Effector CD8-positive, alpha-beta T cell (primary cell): ENCODE results near the gene HMCN2.

Experiments used
- DNase-seq: peaks from one replicate; lab custom pipeline; 2025; lab: John Stamatoyannopoulos, UW

HMCN2 gene

GRCh38 chr9:130366888-130367550, 101.5 kb downstream of the HMCN2 start:
- DNase-seq, result no peak

DNA sequence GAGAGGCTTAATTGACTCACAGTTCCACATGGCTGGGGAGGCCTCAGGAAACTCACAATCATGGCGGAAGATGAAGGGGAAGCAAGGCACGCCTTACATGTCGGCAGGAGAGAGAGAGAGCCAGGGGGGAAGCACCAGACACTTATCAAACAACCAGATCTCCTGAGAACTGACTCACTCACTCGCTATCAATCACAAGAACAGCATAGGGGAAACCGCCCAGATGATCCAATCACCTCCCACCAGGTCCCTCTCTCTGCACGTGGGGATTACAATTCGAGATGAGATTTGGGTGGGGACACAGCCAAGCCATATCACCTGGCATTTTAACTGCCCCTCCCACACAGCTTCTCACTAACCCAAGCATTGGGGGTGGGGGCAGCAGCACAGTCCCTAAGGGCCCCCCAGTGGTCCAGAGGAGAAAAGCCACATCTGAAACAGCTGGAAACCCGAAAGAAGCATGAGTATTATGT, 103.1 kb downstream of the HMCN2 start:
- DNase-seq, result no peak

- no peak for DNase-seq
These were observed 104.7 kb downstream of the HMCN2 start for GRCh38 chr9:130370226-130370625.

- no peak for DNase-seq
These were observed 105.8 kb downstream of the HMCN2 start for GRCh38 chr9:130371196-130371966.

GRCh38 chr9:130372057-130372456, 106.5 kb downstream of the HMCN2 start:
- no peak for DNase-seq

DNA sequence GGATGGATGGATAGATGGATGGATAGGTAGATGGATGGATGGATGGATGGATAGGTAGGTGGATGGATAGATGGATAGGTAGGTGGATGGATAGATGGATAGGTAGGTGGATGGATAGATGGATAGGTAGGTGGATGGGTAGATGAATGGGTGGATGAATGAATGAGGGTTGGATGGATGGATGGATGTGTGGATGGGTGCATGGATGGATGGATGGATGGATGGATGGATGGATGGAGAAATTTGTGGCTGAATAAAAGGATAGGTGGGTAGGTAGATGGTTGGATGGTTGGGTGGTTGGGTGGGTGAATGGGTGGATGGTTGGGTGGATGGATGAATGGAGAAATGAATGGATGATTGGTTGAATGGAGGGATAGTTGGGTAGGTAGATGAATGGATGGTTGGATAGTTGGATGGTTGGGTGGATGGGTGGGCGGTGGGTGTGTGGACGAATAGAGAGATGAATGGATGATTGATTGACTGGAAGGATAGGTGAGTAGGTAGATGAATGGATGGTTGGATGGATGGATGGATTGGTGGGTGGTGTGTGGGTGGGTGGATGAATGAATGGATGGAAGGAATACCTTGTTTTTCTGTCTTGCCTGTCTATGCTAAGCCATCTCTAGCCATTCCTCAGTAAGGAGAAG, 108.2 kb downstream of the HMCN2 start:
- DNase-seq, result no peak

- no peak for DNase-seq
These were observed 112.1 kb downstream of the HMCN2 start for GRCh38 chr9:130377612-130378011.

- DNase-seq, result no peak
These were observed 113.5 kb downstream of the HMCN2 start for GRCh38 chr9:130378875-130379648.

- DNase-seq, result no peak
These were observed 114.0 kb downstream of the HMCN2 start for GRCh38 chr9:130379649-130379970.

GRCh38 chr9:130380920-130381469, 115.4 kb downstream of the HMCN2 start:
- no peak for DNase-seq

DNA sequence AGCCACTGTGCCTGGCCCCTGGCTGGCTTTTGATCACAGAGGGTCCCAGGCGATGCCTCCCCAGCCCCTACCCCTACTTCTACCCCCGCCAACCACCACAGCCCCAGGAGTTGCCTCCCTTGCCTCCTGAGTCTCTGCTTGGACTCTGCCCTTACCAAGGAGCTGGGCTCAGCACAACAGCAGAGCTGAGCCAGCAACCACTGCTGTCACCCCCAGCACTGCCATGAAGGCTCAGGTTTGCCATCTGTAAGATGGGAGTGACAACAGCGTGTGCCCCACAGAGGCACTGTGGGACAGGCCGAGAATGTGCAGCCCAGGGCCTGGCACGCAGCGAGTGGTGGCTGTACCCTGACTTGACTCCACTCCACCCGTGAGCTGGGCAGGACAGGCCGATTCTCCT, 116.1 kb downstream of the HMCN2 start:
- DNase-seq, result no peak

DNA sequence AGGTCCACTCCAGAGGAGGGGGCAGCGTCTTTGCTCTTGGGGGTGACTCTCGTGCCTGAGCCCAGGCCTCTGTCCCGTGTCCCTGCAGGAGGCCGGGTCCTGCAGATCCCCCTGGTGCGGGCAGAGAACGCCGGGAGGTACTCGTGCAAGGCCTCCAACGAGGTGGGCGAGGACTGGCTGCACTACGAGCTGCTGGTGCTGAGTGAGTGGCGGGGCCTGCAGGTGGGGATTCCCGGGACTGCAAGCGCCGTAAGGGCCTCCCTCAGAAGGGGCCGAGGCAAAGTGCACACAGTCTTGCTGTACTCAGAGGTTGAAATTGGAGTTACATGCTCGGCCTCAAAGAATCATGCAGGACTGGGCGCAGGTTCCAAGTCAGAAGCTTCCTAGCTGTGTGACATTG, 116.5 kb downstream of the HMCN2 start:
- no peak for DNase-seq

- no peak for DNase-seq
These were observed 117.2 kb downstream of the HMCN2 start for GRCh38 chr9:130382636-130383349.

- no peak for DNase-seq
These were observed 117.8 kb downstream of the HMCN2 start for GRCh38 chr9:130383350-130383715.

- no peak for DNase-seq
These were observed 118.6 kb downstream of the HMCN2 start for GRCh38 chr9:130383979-130384676.

- DNase-seq, result no peak
These were observed 119.7 kb downstream of the HMCN2 start for GRCh38 chr9:130385257-130385656.

DNA sequence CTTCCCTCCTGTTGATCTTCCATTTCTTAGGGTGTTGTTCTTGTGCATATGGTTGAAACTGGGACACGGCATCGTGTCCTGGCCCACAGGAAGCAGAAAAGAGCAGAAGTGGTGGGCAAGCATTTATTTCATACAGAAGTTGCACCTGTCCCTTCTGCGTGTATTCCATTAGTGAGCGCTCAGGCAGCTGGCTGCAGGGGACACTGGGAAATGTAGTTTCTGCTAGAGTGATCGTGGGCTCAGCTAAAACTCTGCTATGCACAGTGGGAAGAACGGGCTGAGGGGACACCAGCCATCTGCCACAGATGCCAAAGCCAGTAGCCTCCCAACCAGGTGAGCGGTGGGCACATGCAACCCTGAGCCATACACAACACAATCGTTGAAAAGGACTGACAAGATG, 121.8 kb downstream of the HMCN2 start:
- DNase-seq, result no peak

GRCh38 chr9:130387905-130388304, 122.3 kb downstream of the HMCN2 start:
- no peak for DNase-seq

DNA sequence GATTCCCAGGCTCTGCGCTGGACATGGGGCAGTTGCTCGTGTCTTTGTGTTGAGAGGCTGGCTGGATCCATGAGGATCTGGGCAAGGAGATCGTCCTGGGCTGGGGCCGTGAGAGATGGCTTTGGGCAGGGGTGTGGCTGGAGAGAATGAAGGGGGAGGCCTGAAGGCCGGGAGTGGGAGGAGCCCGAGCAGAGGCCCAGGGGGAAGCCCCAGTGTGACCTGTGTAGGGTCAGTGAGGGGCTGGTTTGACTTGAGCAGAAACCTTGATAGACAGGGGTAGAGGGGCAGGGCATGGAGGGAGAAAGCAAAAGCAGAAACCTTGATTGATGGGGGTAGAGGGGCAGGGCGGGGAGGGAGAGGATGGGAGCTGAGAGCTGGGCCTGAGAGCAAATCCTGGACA, 124.8 kb downstream of the HMCN2 start:
- DNase-seq, result no peak

DNA sequence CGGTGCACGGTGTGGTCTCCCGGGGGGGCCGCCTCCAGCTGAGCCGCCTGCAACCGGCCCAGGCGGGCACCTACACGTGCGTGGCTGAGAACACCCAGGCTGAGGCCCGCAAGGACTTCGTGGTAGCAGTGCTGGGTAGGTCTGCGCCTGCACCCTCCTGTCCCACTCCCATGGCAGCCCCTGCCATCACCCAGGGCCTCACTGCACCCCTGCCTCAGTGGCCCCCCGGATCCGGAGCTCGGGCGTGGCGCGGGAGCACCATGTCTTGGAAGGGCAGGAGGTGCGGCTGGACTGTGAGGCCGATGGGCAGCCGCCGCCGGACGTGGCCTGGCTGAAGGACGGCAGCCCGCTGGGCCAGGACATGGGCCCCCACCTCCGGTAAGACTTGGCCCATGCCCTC, 125.4 kb downstream of the HMCN2 start:
- no peak for DNase-seq

DNA sequence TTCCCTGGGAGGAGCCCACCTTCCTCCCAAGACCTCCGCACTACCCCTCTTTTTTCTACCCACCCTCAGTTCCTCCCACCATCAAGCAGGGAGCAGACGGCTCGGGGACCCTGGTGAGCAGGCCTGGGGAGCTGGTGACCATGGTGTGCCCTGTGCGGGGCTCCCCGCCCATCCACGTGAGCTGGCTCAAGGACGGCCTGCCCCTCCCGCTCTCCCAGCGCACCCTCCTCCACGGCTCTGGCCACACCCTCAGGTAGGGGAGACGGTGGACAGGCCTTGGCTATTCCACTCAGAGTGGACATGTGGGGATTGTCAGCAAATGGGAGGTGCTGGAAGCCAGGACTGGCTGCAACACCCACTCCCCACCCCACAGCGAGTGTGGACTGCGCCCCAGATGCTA, 126.3 kb downstream of the HMCN2 start:
- no peak for DNase-seq
